Osteoblast (primary cell): ENCODE data around the gene SPTBN2. TPM values are rescaled to one million over a fixed set of nuclear protein-coding genes. Genes with fewer than 3 reads are reported as not detected.

Source experiments
- DNase-seq: peaks from one replicate; pipeline ENCODE4 v3.0.0; 2011; ENCODE audit warnings: low spot score, mixed read lengths; ENCODE audit not compliant: insufficient read length; ENCODE audit errors: missing footprints
- H2AFZ ChIP-seq: 2 replicates; pipeline ENCODE4 v1.6.0; 2011; ENCODE audit warnings: mild to moderate bottlenecking, low read length
- H3K27ac ChIP-seq: 2 replicates; pipeline ENCODE4 v1.5.1; 2011; ENCODE audit warnings: mild to moderate bottlenecking, low read depth, low read length, moderate library complexity
- H3K27me3 ChIP-seq: 2 replicates; pipeline ENCODE4 v1.6.0; 2012; ENCODE audit warnings: mild to moderate bottlenecking, control low read depth, inconsistent platforms, low read length, moderate library complexity; ENCODE audit not compliant: insufficient read depth
- H3K36me3 ChIP-seq: 2 replicates; pipeline ENCODE4 v1.5.1; 2011; ENCODE audit warnings: mild to moderate bottlenecking, low read length, control low read depth, moderate library complexity; ENCODE audit not compliant: insufficient read depth
- H3K4me1 ChIP-seq: 2 replicates; pipeline ENCODE4 v1.5.1; 2011; ENCODE audit warnings: mild to moderate bottlenecking, low read length, control low read depth, moderate library complexity; ENCODE audit not compliant: insufficient read depth
- H3K4me2 ChIP-seq: 2 replicates; pipeline ENCODE4 v1.6.0; 2011; ENCODE audit warnings: mild to moderate bottlenecking, low read length; ENCODE audit not compliant: insufficient read depth
- H3K4me3 ChIP-seq: fragments of 200-600 bp; sonication (generic); 3 replicates; pipeline ENCODE4 v1.5.1; 2012; ENCODE audit warnings: mild to moderate bottlenecking, low read length, inconsistent platforms; ENCODE audit not compliant: insufficient read depth
- H3K79me2 ChIP-seq: 2 replicates; pipeline ENCODE4 v1.6.0; 2012; ENCODE audit warnings: mild to moderate bottlenecking, low read length, control low read depth, inconsistent platforms; ENCODE audit not compliant: insufficient read depth
- H3K9me3 ChIP-seq: 2 replicates; pipeline ENCODE4 v1.5.1; 2011; ENCODE audit warnings: low read depth, low read length, control low read depth
- H4K20me1 ChIP-seq: 2 replicates; pipeline ENCODE4 v1.6.0; 2012; ENCODE audit warnings: mild to moderate bottlenecking, low read length, control low read depth; ENCODE audit not compliant: insufficient read depth
- total RNA-seq: library from RNA; depleted of rRNA; stranded (reverse); fragments of >200 nt; gene quantifications from 2 replicates; pipeline ENCODE4 v1.2.3, GENCODE V29; 2012
- TF ChIP-seq, protein P1 (sequence below): IDR thresholded peaks from 2 replicates; pipeline ENCODE4 v1.5.1; 2011; ENCODE audit warnings: mild to moderate bottlenecking, low read depth, low read length, moderate library complexity; ENCODE audit errors: extremely low read depth

Gene SPTBN2
- total RNA-seq, 1 donor, result 2.2 TPM

DNA sequence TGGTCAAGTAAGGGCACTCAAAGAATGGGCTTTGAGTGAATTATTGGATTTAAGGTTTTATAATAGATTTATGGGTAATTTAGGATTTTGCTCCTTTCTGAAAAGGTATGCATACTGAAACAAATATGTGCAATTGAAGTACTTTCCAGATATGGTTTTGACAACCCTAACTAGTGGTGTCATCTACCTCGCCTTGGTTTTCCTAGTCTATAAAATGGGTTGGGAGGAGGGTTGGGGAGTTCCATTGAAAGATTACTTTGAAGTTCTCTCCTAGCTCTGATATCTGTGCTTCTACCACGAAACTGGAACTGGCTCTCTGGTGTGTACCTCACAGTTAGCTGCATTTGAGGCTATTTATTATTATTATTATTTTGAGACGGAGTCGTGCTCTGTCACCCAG lies 431 bp upstream of the SPTBN2 start:
- Histone ChIP-seq H3K79me2 (no peaks in the 10 kb centered on the region), H3K4me3 (no peak overlapping the region), H3K4me1 (no peaks in the 10 kb centered on the region), H3K27me3 (peaks cover 72% of the 10 kb centered on the region), H3K4me2 (no peak overlapping the region), H2AFZ (no peak overlapping the region), H3K9me3 (no peaks in the 10 kb centered on the region), H3K27ac (no peak overlapping the region), H4K20me1 (no peaks in the 10 kb centered on the region), H3K36me3 (no peaks in the 10 kb centered on the region)
- TF ChIP-seq, protein P1, sequence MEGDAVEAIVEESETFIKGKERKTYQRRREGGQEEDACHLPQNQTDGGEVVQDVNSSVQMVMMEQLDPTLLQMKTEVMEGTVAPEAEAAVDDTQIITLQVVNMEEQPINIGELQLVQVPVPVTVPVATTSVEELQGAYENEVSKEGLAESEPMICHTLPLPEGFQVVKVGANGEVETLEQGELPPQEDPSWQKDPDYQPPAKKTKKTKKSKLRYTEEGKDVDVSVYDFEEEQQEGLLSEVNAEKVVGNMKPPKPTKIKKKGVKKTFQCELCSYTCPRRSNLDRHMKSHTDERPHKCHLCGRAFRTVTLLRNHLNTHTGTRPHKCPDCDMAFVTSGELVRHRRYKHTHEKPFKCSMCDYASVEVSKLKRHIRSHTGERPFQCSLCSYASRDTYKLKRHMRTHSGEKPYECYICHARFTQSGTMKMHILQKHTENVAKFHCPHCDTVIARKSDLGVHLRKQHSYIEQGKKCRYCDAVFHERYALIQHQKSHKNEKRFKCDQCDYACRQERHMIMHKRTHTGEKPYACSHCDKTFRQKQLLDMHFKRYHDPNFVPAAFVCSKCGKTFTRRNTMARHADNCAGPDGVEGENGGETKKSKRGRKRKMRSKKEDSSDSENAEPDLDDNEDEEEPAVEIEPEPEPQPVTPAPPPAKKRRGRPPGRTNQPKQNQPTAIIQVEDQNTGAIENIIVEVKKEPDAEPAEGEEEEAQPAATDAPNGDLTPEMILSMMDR, result no peak
- no peak for DNase-seq

DNA sequence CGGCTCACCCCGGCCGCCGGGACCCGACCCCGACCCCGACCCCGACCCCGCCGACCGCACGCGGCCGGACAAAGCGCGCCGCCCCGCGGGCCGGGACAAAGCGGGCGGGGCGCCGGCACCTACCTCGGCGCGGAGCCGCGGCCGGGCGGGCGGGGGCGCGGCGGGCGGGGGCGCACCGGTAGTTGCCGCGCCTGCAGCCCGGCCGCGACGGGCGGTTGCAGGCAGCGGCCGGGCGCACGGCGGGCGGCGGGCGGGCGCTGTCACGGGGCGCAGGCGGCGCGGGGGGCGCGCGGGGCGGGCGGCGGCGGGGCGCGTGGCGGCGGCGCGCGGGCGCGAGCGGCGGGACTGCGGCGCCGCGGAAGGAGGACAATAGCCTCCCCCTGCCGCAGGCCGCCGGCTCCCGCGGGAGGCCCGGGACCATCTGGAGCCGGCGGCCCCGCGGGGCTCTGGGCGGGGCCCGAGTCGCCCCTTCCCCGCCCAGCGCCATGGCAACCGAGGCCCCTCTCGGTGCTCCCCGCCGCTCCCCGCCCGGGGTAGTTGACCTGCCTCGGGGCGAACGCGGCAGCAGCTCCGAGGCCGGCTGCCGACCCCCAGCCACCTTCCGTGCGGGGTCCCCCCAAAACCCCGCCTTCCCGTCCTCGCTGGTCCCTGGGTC lies 851 bp downstream of the SPTBN2 start:
- Histone ChIP-seq H2AFZ (peak overlapping the region; percentile 53), H3K4me3 (peak overlapping the region; percentile 63), H3K79me2 (no peaks in the 10 kb centered on the region), H3K9me3 (no peaks in the 10 kb centered on the region), H3K4me1 (no peaks in the 10 kb centered on the region), H3K36me3 (no peaks in the 10 kb centered on the region), H3K4me2 (peak overlapping the region; percentile 65), H4K20me1 (no peaks in the 10 kb centered on the region), H3K27ac (no peak overlapping the region), H3K27me3 (peaks cover 72% of the 10 kb centered on the region)
- TF ChIP-seq, protein P1, result no peak
- DNase-seq, result peak; percentile 86

DNA sequence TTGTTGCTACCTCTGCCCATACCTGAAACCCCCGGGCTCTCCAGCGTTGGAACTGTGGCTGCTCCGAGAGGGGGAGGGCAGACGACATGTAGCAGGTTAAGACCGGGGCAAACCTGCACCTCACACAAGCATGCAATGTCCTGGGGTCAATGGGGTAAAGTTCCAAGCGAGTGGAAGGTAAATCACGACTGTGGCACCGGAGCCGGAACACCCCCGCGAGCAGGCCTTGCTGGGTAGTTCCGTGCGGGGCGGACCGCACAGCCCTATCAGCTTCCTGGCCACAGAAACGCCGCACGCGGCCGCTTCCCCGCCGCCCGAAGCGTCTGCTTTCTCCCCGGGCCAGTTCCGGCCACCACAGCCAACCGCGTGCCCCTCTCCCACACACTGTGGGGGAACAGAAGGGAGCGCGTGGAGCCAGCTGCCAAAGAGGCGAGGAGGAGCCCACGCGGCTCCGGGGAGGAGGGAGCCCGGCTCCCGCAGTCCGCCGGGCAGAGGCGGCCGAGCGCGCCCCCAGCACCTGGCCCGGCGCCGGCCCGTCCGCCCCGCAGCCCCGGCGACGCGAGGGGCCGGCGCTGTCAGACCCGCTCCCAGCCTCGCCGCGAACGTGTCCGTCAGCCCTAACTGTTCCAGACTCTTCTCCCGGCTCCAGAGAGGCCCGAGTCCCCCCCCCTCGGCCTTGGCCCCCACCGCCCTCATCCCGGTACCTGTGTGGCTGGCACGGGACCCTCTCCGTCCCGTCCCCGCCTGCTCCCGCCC lies 1.6 kb downstream of the SPTBN2 start:
- no peaks in the 10 kb centered on the region for H3K4me1 ChIP-seq
- peak overlapping the region; percentile 63 for H3K4me3 ChIP-seq
- H3K4me2 ChIP-seq, result peak overlapping the region; percentile 63
- H3K27me3 ChIP-seq, result peaks cover 72% of the 10 kb centered on the region
- TF ChIP-seq, protein P1, result no peak
- peak; percentile 90 for DNase-seq
- no peak overlapping the region for H3K27ac ChIP-seq
- no peaks in the 10 kb centered on the region for H4K20me1 ChIP-seq
- peak overlapping the region; percentile 70 for H2AFZ ChIP-seq
- no peaks in the 10 kb centered on the region for H3K79me2 ChIP-seq
- no peaks in the 10 kb centered on the region for H3K36me3 ChIP-seq
- no peaks in the 10 kb centered on the region for H3K9me3 ChIP-seq

DNA sequence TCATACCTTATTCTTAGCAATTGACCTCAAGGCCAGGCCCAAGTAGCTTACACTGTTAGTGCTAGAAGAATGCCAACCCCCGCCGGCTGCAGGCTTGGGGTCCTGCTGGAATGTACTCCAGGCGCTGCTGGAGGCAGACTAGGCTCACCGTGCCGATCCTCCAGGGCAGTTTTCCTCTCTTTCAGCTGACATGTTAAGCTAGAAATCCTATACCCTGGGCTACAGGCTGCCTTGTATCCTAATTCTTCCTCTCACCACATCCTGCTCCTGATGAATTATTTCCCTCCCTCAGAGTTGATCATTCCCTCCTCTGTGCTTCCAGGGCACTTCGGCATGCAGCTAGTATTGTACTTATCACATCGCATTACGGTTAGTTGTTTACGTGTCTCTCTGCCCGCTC lies 3.4 kb downstream of the SPTBN2 start:
- Histone ChIP-seq H3K36me3 (no peaks in the 10 kb centered on the region), H3K4me1 (no peaks in the 10 kb centered on the region), H2AFZ (no peak overlapping the region), H3K4me3 (no peak overlapping the region), H3K27me3 (peaks cover 56% of the 10 kb centered on the region), H3K4me2 (no peak overlapping the region), H3K79me2 (no peaks in the 10 kb centered on the region), H3K27ac (no peak overlapping the region), H4K20me1 (no peaks in the 10 kb centered on the region), H3K9me3 (no peaks in the 10 kb centered on the region)
- no peak for DNase-seq
- TF ChIP-seq, protein P1, result no peak
